Myocyte (in vitro differentiated cells): ENCODE measurements around the gene TMEM39A. TPM values are rescaled to one million over a fixed set of nuclear protein-coding genes. Genes with fewer than 3 reads are reported as not detected.
A peak's percentile ranks its signal among the peaks of the same experiment; 100 is the strongest.

Experiments used
- DNase-seq: peaks from one replicate; pipeline ENCODE4 v3.0.0-alpha.2; 2012; ENCODE audit warnings: low read depth
- total RNA-seq: library from RNA; depleted of rRNA; stranded (reverse); fragments of >200 nt; gene quantifications from 2 replicates; pipeline ENCODE4 v1.2.3, GENCODE V29; 2014

The TMEM39A gene
- total RNA-seq, 1 donor from 2014 or later: 54.1 TPM

DNA sequence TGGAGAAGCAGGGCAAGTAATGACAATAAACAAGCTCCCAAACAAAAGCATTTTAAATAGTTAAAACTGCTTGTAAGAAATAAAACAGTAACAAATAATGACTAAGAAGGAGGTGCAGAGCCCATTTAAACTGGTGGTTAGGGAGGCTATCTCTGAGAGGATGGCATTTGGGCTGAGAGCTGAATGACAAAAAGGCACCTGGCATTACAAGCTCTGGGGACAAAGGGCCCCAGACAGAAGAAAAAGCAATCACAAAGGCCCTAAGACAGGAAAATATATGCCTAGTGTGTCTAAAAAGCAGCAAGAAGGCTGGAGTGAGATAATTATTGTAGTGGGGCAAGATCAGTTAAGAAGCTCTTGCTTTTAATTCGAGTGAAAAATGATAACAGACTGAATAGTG lies 9.6 kb downstream of the TMEM39A start:
- DNase-seq: no peak

DNA sequence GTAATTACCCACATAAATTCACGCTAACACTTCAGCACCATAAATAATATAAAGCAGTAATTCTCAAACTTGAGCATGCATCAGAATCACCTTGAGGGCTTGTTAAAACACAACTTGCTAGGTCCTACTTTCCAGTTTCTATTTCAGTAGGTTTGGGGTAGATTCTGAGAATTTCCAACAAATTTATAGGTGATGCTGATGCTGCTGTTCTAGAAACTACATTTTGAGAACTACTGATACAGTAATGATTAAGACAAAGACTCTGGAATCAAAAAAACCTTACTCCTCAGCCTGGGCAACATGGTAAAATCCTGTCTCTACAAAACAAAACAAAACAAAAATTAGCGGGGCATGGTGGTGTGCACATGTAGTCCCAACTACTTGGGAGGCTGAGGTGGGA lies 18.8 kb downstream of the TMEM39A start:
- DNase-seq: no peak

DNA sequence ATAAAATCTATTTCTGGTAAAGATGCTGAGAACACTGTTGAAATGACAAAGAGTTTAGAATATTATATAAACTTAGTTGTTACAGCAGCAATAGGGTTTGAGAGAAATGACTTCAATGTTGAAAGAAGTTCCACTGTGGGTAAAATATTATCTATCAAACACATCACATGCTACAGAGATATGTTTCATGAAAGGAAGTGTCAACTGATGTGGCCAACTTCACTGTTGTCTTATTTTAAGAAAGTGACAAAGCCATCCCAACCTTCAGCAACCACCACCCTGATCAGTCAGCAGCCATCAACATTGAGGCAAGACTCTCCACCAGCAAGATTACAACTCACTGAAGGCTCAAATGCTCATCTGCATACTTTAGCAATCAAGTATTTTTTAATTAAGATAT lies 20.2 kb downstream of the TMEM39A start:
- peak; percentile 17 for DNase-seq

DNA sequence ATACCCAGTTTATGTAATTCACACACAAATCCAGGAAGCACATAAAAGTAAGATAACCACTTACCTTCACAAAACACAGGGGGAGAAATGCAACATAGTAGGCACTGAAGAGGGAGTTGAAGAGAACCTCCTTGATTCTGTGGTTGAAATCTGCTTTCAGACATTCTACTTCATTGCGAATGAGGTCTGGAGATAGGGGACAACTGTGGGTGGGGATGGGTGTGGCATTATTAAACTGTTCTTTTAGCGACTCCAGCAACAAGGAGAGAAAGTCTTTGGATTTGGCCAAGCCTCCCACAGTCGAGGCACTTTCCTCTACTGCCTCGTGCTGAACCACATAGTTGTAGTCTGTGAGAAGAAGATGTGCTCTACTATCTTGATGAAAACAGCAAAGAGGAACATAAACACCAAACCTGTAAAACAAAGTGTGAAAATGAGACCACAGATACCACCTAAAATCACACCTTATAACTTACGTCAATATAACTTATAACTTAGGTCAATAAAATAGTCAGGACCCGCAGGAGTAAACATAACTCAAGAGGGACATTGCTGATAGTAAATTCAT lies 25.6 kb downstream of the TMEM39A start:
- no peak for DNase-seq

DNA sequence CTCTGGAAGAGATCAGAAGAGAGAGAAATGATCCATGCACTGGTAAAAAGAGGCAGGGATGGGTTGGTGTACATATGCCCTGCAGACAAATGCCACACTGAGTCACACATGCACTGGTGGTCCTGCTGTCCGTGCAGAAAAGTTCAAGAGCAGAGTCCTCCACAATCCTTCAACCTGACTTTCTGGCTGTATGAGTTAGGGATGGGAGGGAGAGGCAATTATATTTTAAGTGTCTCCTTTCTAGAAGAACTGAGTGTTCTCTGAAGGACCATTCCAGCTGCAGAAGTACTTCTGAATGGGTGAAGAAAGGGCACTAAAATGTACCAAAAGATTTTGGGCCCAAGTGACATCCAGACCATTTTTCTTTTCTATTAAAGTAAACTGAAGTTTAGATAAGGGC lies 26.4 kb downstream of the TMEM39A start:
- DNase-seq: no peak

DNA sequence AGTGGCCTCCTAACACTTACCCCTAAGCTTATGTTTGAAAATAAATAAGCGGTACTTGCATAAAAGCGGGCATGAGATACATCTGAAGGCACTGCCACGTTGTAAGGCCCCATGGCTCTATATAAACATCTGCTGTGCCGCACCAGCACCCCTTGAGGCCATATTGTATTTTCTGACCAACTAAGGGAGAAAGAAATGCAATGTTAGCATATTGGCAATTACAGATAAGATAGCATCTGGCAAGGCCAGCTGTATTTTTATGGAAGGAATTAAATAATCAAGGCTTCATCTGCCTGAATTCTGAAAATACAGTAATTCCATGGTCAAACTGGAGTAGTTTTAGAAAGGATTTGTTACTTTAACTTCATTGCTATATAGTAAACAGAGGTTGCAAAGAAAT lies 28.7 kb downstream of the TMEM39A start:
- DNase-seq: no peak

DNA sequence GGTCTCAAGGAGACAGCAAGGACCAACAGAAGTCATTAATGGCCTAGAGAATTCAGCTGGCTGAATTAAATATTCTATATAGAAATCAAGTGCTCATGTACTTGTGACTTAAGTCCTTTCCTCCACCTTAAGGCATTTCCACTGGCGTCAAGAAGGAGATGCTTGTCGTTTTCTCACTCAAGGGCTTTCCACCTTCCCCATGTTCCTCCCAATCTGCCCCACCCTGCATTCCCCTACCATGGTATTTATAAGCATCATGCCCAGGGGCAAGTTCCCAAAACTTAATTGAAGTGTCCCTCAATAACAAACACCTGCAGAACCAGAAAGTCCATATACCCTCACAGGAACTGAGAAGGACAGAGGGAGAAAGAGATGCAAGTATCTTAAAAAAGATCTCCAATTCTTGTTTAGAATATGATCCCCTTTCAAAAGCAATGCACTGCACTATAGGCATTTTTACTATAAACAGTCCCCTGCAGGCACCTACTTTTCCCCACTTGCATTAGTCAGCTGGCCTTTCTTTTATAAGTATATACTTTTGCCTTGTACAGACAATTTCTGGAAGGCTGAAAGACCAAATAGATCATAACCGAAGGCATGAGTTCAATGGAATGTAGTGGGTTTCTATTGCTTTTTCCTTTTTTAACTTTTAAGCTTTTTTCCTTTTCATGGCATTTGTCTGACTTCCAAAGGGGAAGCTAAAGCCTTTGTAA lies 29.6 kb downstream of the TMEM39A start:
- no peak for DNase-seq

DNA sequence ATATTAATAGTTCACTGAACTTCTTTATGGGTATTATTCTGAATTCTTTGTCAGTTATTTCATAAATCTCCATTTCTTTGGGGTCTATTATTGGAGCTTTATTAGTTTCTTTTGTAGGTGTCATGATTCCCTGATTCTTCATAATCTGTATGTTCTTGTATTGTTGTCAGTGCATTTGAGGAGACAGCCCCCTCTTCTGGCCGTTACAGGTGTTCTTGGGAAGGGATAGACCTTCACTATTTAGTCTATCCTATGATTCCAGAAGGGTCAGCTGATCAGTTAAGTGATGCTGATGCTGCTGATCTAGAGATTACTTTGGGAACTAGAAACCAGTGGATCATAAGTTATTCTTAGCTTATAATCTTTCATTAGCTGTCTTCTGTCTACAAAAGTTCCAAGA lies 34.9 kb downstream of the TMEM39A start:
- no peak for DNase-seq

DNA sequence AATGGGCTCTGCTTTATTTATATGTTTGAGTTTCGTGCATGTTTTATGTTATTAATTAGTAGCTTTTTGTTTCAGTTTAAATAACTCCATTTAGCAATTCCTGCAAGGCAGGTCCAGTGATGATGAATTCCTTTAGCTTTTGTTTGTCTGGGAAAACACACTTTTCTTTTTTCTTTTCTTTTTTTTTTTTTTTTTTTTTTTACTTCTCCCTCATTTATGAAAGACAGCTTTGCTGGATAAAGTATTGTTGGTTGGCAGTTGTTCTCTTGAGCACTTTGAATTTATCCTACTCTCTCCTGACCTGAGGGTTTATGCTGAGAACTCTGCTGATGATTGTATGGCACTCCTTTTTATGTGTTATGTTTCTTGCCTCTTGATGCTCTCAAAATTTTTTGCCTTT lies 35.7 kb downstream of the TMEM39A start:
- DNase-seq: no peak

DNA sequence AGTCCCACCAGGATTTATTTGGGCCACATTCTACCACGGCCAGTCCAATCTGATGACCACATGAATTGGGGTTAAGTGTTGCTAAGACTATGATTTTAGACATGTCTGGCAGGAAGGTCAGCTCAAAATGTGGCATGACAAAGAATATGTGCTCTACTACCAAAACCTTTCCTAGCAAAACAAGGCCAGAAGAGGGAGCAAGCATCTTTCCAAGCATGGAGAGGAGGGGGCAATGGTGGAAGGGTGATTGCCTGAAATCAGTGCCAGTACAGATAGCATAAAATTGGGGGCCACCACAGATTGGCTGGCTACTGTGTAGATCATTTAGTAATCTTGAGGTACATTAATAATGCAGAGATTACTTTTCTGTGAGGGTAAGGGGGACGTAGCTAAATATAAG lies 43.2 kb downstream of the TMEM39A start:
- DNase-seq: no peak

DNA sequence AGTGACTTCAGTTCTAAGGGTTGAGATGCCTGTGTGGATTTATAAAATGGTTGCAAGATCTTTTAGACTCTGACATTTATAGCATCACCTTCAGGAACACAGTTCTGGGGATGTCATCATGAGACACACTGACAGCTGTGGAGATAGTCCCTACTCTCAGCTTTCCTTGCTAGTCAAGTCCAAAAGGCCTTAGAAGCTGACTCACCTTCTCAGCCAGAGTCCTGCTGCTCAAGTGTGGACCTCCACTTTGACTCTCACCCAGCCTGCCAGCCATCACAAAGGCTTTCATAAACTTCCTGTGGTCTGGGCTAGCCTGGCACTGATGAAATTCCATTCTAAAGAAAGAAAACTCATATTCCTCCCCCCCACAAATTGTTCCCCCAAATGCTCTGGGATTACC lies 44.8 kb downstream of the TMEM39A start:
- peak; percentile 65 for DNase-seq

DNA sequence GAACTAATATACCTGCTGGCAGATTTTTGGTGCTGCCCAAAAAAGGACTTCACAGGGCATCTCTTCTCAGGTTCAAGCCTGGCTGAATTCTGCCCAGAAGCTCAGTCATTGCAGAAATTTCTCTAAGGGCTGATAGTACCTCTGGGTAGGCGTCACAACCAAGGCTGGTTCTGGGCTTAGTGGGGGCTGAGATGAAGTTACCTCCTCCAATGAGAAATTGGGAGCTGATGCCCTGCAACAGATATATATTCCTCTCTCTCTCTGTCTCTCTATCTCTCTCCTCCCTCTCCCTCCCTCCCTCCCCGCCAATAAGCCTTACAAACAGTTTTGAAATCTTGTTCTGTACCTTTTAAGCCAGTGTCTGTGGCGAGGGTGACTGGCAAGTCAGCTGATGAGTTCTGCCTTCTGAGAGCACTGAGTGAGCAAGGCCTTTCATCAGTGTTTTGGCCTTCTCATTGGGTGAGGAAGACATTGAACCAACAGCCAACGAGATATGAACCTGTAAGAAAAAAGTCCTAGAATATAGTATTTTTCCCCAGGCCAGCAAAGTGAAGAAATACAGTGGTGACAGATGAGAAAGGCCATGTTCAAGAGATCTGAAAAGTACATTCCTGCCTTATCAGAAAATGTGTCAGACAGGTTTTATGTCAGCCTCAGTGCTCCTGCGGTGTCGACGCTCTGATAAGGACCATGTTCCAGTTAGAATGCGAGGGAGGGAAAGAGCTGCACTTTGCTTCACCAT lies 45.5 kb downstream of the TMEM39A start:
- no peak for DNase-seq

DNA sequence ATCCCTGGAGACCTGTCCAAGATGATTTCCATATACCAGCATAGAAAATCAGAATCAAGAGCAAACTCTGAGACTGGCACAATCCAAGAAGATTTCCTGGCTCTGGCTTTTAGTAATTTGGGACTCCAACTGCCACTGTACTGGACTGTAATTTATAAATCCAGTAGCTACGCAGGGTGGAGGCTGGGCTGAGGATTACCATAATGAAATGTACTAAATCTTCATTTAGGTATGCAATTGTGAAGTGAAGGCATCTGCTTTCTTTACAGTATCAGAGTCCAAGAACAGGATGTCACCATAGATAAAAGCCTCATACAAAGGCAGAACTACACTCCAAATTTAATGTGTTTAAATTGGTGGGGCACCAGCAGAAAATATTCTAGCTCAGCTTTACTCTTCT lies 46.5 kb downstream of the TMEM39A start:
- DNase-seq: no peak

DNA sequence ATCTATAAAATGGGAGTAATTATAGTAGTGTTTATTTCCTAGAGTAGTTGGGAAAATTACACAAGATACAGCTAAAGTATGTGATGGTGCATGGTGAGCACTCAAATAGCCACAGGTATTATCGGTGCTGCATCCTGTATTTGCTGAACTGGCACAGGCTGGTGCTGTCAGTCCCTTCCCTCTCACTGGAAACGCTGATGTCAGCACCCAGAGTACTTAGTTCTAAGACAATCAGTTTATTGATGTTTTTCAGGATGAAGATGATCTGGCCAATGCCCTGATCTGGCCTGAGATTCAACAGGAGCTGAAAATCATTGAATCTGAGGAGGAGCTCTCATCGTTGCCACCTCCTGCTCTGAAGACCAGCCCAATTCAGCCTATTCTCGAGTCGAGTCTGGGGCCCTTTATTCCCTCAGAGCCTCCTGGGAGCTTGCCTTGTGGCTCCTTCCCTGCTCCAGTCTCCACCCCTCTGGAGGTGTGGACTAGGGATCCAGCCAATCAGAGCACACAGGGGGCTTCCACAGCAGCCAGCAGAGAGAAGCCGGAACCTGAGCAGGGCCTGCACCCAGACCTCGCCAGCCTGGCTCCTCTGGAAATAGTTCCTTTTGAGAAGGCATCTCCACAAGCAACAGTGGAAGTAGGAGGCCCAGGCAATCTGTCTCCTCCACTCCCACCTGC lies 49.7 kb downstream of the TMEM39A start:
- no peak for DNase-seq

DNA sequence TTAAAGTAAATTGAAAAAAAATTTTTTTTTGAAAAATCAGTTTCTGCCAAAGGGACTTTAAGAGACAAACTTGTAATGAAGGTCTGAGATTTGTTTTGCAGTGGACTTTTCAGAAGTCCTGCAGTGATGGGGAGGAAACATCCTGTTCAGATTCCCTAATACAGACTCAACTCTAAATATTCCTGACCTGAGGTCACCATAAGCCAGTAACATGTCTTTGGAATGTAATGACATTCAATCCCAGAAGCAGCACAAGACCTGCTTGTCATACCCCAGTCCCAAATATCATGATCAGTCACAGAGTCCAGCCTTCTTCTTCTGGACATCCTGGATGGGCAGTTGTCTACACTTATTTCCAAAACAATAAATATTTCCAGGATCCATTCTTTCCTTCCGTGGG lies 53.6 kb downstream of the TMEM39A start:
- DNase-seq: no peak

DNA sequence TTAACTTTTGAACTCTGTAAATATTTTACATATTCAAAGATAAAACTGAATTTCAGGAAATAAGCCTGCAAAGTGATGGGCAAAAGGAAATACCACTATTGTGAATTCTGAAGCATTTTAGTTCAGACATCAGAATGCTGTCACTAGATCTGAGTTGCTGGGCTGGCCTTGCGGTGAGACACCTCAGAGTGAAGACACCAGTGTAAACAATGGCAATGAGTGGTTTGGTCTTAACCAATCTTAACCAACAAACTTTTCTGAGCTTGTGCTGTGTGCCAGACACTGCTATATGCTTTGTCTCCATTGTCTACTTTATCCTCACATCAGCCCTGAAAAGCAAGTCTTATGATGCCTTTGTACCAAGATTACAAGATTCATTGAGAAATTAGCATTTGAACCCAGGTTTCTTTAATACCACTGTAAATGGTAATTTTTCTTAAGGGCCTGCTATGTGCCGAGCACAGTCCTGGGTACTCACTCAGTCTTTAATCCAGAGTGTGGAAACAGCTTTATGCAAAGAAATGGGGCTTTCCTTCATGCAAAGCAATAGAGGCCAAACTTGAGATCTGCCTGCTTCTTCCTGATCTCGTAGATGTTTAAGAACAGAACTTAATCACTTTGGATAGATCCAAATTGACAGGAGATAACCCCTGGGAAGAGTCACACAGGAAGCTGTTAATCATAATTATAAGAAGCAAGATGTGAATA lies 55.0 kb downstream of the TMEM39A start:
- no peak for DNase-seq

DNA sequence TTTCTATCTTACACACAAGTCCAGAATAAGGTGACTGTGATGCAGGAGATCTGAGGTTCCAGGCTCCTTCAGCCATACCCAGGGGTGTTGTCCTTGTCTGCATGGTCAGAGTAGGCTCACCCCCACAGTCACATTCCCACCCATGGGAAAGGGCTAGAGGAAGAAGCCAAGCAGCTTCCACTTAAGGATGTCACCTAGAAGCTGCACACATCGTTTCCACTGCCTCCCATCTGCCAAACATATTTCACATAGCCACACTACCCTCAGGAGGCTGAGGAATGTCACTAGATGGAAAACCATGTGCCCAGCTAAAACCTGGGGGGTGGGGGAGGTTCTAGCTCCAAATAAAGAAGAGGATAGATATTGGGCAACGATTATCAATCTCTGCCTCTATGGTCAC lies 58.1 kb downstream of the TMEM39A start:
- peak; percentile 57 for DNase-seq

DNA sequence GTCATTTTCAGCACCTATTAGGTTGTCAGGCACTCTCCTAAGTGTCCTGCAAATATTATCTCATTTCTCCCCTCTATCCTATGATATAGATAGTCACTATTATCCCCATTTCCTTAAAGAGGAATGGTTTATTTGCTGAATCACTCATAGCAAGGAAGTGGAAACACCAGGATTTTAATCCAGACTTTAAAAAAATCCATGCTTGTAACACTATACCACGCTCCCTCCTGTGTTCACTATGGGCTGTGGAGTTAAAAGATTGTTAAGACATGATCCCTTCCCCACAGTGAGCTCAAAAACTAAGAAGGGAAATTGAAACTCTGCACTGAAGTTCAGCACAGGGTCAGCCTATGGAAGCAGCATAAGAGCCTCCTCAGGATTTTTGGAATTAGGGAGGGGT lies 60.2 kb downstream of the TMEM39A start:
- DNase-seq: peak; percentile 17

DNA sequence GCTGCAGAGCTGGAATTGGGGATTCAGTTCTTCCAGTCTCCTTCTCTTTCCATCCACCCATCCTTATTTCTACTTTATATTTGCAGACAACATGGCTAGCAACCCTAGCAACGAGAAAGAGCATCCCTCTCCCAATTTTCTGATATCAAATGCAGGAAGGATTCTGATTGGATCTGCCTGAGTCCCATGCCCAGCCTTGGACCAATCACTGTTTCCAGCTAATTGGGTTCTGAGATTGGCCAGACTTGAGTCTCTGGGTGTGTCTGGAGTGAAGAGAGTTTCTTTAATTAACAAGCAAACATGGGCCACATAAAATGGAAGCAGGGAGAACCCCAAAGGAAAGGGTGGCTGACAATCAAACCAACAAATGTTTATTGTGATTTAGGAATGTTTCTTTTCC lies 60.6 kb downstream of the TMEM39A start:
- no peak for DNase-seq

DNA sequence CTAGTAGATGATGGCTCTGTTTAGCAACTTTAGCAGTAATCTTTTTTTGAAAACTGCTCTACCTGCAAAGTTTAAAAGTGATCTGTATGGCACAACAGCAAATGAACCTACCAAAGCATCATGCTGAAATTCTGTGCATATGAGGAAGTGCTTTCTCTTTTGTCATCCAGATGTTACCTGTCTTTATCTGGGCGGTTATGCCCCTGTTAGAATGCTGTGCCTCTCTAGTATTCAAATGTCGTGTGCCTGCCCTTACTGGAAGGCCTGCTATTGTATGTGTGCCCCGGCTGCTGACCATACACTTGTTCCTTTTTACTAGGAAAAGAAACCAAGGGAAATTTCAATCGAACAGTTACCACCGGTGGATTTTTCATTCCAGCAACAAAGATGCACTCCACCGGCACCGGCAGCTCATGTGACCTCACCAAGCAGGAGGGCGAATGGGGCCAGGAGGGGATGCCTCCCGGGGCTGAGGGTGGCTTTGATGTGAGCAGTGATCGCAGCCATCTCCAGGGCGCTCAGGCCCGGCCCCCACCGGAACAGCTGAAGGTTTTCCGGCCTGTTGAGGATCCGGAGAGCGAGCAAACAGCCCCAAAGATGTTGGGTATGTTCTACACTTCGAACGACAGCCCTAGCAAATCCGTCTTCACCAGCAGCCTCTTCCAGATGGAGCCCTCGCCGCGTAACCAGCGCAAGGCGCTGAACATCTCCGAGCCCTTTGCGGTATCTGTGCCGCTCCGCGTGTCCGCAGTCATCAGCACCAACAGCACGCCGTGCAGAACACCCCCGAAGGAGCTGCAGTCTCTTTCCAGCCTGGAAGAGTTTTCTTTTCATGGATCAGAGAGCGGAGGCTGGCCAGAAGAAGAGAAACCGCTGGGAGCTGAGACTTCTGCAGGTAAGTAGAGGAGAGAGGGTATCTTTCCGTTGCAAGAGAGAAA lies 61.6 kb downstream of the TMEM39A start:
- no peak for DNase-seq
